ENCODE data around the gene FAM187B.
"Not testable (repeated sequence)": the region's sequence is repeated elsewhere in the genome, so short reads cannot be mapped to it uniquely, and the experiment has no call there.

The FAM187B gene

GRCh38 chr19:35213663-35214632 lies 14.6 kb downstream of the FAM187B start:
- DNase-seq (ENCODE audit: low read depth in 3 of 3) = peak; percentile 55 to 78 (median 69)

- no peak for DNase-seq (ENCODE audit: low read depth in 3 of 3)
Observed at GRCh38 chr19:35212241-35212640, 16.3 kb downstream of the FAM187B start.

GRCh38 chr19:35211545-35212230 lies 16.9 kb downstream of the FAM187B start:
- DNase-seq (ENCODE audit: low read depth in 3 of 3) = peak in 1 of 3 experiments; percentile 41

- no peak for DNase-seq (ENCODE audit: low read depth in 3 of 3)
Observed at GRCh38 chr19:35209646-35210045, 18.9 kb downstream of the FAM187B start.

GRCh38 chr19:35208121-35208520 lies 20.4 kb downstream of the FAM187B start:
- DNase-seq (ENCODE audit: low read depth in 3 of 3) = no peak

GRCh38 chr19:35207391-35207871 lies 21.1 kb downstream of the FAM187B start:
- no peak for DNase-seq (ENCODE audit: low read depth in 3 of 3)

GRCh38 chr19:35206855-35207254 lies 21.7 kb downstream of the FAM187B start:
- no peak for DNase-seq (ENCODE audit: low read depth in 3 of 3)

- DNase-seq (ENCODE audit: low read depth in 3 of 3) = no peak
Observed at GRCh38 chr19:35206379-35206778, 22.2 kb downstream of the FAM187B start.

- DNase-seq (ENCODE audit: low read depth in 3 of 3) = no peak
Observed at GRCh38 chr19:35205733-35206323, 22.7 kb downstream of the FAM187B start.

- no peak for DNase-seq (ENCODE audit: low read depth in 3 of 3)
Observed at GRCh38 chr19:35204799-35205732, 23.5 kb downstream of the FAM187B start.

- no peak for DNase-seq (ENCODE audit: low read depth in 3 of 3)
Observed at GRCh38 chr19:35202722-35203688, 25.5 kb downstream of the FAM187B start.

- DNase-seq (ENCODE audit: low read depth in 3 of 3) = no peak
Observed at GRCh38 chr19:35199481-35199880, 29.1 kb downstream of the FAM187B start.

GRCh38 chr19:35196861-35197260 lies 31.7 kb downstream of the FAM187B start:
- DNase-seq (ENCODE audit: low read depth in 3 of 3) = not testable (repeated sequence)

- DNase-seq (ENCODE audit: low read depth in 3 of 3) = no peak
Observed at GRCh38 chr19:35195830-35196229, 32.7 kb downstream of the FAM187B start.

GRCh38 chr19:35194012-35194984 lies 34.2 kb downstream of the FAM187B start:
- no peak for DNase-seq (ENCODE audit: low read depth in 3 of 3)

GRCh38 chr19:35184884-35185283 lies 43.7 kb downstream of the FAM187B start:
- no peak for DNase-seq (ENCODE audit: low read depth in 3 of 3)

GRCh38 chr19:35184267-35184666 lies 44.3 kb downstream of the FAM187B start:
- DNase-seq (ENCODE audit: low read depth in 3 of 3) = no peak

- no peak for DNase-seq (ENCODE audit: low read depth in 3 of 3)
Observed at GRCh38 chr19:35181387-35181786, 47.2 kb downstream of the FAM187B start.

GRCh38 chr19:35179830-35180229 lies 48.7 kb downstream of the FAM187B start:
- DNase-seq (ENCODE audit: low read depth in 3 of 3) = no peak
